Keratinocyte (primary cell): ENCODE data around the gene KANK2.

Source experiments
- CTCF ChIP-seq, 3 experiments: IDR thresholded peaks in 1 of 3; conservative IDR thresholded peaks in 1 of 3; optimal IDR thresholded peaks in 1 of 3; 2 replicates in 2 of 3; 3 replicates in 1 of 3; pipeline versions ENCODE3 to v1.5.1; 2011; ENCODE audit warnings: low read length in 3 of 3, mild to moderate bottlenecking in 3 of 3, moderate library complexity in 2 of 3, control low read depth in 1 of 3, inconsistent platforms in 1 of 3; ENCODE audit not compliant: insufficient read depth in 2 of 3; ENCODE audit errors: extremely low read depth in 1 of 3
- EZH2 ChIP-seq: IDR thresholded peaks from one replicate; pipeline ENCODE4 v1.6.1; 2012; ENCODE audit warnings: inconsistent platforms, mild to moderate bottlenecking, low read length, moderate library complexity

DNA sequence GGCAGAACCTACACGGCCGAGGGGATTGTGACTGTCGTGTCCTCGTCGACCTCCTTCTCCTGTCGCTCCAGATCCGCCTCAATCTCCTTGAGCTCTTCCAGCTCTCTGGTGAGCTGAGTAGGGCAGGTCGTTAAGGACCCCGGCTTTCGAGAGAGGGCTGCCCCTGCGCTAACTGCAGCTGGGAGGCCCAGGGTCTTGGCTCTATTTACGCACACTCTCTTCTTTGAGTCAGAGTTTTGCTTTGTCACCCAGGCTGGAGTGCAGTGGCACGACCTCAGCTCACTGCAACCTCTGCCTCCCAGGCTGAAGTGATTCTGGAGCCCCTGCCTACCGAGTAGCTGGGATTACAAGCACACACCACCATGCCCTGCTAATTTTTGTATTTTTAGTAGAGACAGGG, 49.3 kb downstream of the KANK2 start:
- TF ChIP-seq EZH2 = no peak
- TF ChIP-seq CTCF (optimal IDR thresholded peaks at IDR 0.05 in 1 of 3, IDR thresholded peaks at IDR 0.05 in 1 of 3, conservative IDR thresholded peaks at IDR 0.05 in 1 of 3; ENCODE audit: extremely low read depth in 1 of 3, insufficient read depth in 2 of 3, low read length in 3 of 3) = no peak
